Medulla oblongata (tissue), 1 donor: ENCODE data around the gene C9.
A peak's percentile ranks its signal among the peaks of the same experiment; 100 is the strongest.
"Not testable (repeated sequence)": the region's sequence is repeated elsewhere in the genome, so short reads cannot be mapped to it uniquely, and the experiment has no call there.

Experiments
- DNase-seq: peaks from one replicate; pipeline ENCODE4 v3.0.0-alpha.2; 2015; ENCODE audit errors: extremely low spot score

C9 gene

GRCh38 chr5:39364367-39364766 is at the start of gene C9:
Gene C9 (minus strand): TSS chr5:39364495. CDS start chr5:39364464, 31 bp downstream.
- DNase-seq: no peak

GRCh38 chr5:39413771-39414170 is 49.5 kb upstream of the C9 start:
- no peak for DNase-seq

DNA sequence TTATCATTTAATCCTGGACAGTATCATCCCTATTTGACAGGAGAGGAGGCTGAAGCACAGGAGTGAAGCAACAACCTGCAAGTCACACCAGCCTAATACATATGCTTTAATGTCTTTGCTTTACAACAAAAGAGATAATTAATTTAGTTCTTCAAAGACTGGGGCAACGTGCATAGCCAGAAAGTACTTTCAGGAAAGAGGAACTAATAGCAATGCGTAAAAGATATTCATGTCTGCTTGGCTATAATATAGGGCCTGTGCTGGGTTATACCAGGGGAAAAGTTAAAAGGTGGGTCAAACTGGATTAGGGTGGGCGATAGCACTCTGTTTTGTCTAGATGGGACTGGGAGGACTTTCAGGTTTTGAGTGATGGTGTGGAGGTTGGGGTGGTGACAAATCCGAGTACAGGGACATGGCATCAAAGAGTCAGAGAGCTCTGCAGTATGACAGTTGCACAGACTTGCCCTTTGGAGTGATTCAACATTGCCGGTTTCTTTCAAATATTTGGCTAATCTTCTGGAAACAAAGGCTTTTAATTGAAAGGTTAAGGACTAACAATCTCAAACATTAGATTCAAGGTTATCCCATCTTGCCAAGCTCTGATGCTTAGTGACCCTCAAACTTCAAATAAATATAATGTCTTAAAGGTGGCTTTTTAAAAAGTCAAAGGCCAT is 48.6 kb upstream of the C9 start:
- DNase-seq: no peak

DNA sequence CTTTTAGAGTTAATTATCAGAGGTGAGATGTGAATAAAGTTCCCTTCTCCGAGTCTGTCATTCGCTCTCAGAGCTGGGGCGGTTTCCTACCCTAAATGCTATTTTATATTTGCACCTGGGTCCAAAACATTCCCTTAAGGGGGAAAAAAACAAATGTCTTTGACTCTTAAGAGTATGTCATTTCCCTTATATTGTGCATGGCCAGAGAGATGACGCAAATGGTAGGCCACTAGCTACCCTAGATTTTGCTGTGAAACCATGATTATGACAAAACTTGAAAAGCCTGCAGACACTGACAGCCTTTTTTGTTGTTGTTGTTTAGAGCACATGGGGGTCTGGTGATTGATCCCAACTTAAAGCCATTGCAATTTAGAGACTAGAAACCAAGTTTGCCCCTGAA is 47.7 kb upstream of the C9 start:
- DNase-seq: no peak

DNA sequence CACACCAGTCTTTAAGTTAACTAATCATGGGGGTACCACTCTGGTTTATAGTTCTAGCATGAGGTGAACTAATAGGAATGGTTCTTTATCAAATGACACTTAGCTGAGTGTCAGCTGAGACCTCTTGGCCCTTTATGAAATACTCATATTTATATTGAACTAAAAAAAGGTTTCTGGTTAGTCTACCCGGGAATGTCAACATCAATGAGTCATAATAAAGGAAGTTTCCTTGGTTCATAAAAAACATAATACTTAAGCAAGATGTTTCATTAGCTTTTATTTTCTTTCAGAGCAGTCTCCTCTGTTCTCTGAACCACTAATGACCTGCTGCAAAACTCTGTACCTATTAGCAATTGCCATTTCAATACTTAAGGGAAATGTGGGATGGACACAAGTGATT is 46.8 kb upstream of the C9 start:
- DNase-seq: no peak

DNA sequence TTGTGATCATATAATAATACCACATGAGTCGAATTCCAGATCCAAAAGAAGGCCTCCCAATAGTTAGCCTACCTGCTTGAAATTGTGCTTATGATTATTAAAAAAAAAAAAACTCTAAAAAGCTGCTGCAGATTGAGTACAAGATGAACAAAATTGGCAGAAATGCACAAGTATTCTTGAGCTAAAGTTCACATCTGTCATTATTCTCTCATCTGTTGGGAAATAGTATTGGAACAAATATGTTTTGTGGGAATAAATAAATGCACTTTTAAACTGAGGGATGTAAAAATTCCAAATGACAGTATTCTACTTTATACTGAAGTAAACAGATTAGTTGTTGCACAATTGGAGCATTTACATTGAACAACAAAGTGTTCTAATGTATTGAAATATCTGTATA is 44.7 kb upstream of the C9 start:
- no peak for DNase-seq

- no peak for DNase-seq
Measured at GRCh38 chr5:39405083-39405843, 41.0 kb upstream of the C9 start.

DNA sequence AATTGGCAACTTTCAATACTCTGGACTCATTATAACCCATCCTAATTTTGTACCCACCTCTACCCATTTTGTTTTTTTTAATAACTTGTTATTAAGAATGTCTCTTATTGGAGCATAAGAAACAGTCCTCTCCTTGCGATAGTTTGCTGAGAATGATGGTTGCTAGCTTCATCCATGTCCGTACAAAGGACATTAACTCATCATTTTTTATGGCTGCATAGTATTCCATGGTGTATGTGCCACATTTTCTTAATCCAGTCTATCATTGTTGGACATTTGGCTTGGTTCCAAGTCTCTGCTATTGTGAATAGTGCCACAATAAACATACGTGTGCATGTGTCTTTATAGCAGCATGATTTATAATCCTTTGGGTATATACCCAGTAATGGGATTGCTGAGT is 39.5 kb upstream of the C9 start:
- DNase-seq: not testable (repeated sequence)

GRCh38 chr5:39402140-39402539 is 37.8 kb upstream of the C9 start:
- not testable (repeated sequence) for DNase-seq

DNA sequence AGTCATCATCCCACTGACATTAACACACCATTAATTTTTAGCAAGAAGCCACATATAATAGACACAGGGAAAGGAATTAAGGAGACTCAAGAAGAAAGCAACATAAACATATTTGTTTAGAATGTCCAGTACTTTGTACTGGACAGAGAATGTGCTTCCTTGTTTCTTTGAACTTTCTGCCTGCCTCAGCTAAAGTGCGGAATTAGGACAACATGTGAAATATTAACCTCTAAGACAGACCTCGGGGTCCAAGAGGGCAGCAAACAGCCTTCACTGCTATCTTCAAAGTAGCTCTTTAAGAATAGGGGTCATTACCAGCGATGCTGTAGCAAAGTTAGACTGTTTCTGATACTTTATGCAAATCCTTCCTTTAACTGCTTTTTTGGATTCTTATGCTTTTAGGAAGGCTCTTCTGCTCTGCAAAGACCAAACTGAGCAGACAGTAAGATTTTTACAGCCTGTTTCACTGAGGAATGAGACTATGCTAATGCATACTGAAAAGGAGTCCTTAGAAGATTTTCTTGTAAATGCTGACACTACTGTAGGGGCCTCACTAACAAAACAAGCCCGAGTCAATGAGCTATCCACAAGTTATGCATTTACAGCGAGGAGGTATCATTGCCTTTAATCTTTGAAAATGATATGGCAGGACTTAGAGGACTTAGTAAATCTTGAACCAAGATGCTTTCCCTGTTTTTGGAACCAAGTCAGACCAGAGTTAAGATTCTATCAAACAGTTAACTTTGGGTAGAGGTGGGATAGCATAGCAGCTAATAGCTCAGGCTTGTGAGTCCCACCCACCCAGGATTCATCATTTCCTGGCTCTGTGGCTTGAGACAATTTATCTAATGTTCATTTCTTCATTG is 36.7 kb upstream of the C9 start:
- DNase-seq: peak; percentile 27

DNA sequence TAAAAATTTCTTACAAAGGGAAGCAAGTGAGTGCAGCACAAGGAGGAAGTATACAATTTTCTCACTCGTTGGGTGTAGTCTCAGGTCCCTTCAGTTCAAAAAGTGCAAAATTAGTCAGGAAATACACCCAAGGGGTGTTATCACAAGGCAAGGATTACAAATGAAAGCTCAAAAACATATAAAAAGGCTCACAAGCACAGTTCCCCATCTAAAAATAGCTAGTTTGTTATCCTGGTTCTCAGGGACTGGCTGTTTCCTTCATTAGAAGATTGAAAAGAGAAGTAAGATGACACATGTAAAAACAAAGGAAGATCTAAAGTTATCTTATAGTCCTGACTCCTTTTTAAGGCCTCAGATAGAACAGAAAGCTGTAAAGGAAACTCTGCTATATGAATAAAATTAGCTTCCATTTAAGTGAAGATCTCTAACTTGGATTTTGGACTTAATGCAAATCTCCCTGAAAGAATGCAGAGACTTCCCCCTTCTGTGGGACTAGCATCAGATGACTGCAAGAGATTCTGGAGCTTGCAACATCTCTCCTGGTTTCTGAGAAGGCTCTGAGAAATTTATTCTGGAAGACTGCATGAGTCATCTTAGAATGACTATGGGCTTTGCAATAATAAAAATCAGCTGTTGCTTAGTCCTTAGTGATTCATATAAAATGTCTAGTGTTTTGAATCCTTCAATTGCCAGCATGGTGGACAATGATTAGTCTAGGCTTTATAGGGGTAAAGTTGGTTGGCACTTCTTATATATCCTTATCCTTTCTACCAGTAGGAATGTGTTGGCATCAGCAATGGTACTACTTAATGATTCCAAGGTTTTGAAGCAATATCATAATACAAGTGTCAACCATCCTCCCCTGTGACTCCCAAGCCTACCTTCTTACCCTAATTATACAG is 35.1 kb upstream of the C9 start:
- peak; percentile 79 for DNase-seq

DNA sequence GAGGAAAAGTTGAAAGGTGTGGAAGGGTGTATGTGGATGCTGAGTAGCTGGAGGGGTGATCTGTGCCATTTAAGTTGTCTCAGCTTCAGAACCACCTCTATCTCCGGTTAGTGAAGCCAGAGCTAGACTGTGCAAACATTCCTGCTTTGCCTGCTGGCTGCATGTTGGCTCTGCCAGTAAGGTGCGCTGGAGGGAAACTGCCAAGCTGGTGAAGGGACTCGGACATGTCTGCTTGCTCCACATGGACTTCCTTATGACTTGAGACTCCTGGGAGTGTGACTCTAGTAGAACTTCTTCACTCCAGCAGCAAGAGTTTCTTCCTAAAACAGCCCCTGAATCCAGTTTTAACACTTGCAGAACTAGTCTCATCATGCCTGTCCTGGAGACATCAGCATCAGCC is 32.5 kb upstream of the C9 start:
- DNase-seq: no peak

DNA sequence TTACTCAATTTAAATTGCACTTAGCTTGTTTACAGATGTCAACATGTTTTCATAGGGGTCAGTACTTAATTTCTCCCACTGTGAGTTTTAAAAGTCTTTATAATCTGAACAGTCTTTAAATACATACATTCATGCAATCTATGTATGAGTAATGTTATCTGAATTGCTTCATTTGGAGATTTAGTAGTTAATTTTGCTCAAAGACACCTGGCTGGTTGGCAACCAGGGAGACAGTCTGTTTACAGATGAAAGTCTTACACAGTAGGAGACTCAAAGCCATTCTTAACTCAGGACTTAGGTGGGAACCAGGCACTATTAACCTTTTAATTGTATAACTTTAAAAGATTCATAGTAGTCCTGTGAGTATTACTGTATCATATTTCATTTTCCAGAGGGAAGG is 31.2 kb upstream of the C9 start:
- no peak for DNase-seq

- DNase-seq: no peak
Measured at GRCh38 chr5:39394946-39395345, 30.7 kb upstream of the C9 start.

- DNase-seq: no peak
Measured at GRCh38 chr5:39390945-39391344, 26.6 kb upstream of the C9 start.

DNA sequence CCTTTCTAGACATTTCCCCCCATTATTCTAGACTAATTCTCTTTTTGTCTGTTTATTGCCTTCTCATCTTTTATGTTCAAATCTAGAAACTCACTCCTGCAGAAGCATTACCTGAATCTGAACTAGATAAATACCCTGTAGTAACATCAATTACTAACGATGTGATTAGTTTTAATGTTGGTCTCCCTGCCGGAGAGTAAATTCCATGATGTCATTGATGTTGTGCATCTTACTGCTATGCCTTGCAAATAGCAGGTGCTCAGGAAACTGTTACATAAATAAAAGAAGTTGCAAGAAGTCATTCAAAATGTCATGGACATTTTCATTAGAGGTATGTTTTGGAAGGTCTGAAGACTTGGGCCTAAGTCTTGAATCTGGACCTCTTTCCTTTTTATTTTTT is 23.0 kb upstream of the C9 start:
- DNase-seq: no peak

GRCh38 chr5:39384271-39384670 is 20.0 kb upstream of the C9 start:
- DNase-seq: no peak

GRCh38 chr5:39381376-39381775 is 17.1 kb upstream of the C9 start:
- no peak for DNase-seq

DNA sequence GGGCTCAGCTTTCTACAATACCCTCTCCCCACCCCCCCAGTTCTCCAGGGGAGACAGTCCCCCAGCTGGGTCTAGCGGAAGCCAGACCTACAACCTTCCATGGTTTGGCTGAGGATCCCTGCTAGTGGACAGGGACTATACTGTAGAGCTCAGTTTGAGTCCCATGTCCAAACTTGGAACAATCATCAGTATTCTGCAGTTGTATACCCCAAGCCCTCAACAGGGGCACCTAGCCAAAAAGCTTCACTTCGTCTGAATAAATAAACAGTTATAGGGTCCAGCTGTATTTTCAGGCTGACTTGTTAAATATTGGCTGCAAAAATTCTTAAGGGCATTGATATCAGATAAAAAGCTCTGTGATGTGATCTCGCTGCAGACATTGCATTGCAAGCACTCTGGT is 15.4 kb upstream of the C9 start:
- peak; percentile 53 for DNase-seq

GRCh38 chr5:39377613-39378012 is 13.3 kb upstream of the C9 start:
- DNase-seq: no peak

DNA sequence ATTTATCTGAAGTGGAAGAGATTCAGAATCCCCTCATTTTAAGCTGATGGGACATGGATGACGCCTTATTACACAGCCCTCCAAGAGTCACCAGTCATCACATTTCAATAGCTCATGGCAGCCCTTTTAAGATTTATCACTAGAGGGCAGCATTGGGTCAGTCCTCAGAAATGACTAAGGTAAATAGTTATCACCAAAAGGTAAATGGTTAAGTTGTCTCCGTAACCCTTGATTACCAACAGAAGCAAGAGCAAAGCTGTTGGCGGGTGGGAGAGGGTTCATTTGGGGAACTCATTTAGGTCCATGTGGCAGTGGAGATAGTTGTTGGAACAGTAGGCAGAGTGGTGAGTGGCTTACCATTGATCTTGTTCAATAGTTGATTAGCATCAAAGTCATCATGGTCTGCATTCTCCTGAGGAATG is 12.0 kb upstream of the C9 start:
- peak; percentile 78 for DNase-seq

GRCh38 chr5:39373791-39374190 is 9.5 kb upstream of the C9 start:
- DNase-seq: no peak
